HEK293 (cell line): ENCODE results near the gene ADCY3.

Experiments
- CTCF ChIA-PET: fragments of 350-600 bp; formaldehyde crosslinking; extraction: SDS; loops from one replicate; lab custom pipeline; 2021; ENCODE audit warnings: antibody characterized with exemption; lab: Yijun Ruan, JAX
- POLR2A ChIA-PET: fragments of 300-600 bp; formaldehyde crosslinking; extraction: SDS; loops from one replicate; lab custom pipeline; 2020; ENCODE audit warnings: antibody characterized with exemption, inconsistent platforms; lab: Yijun Ruan, JAX
- H3K27ac ChIP-seq: fragments of 200-500 bp; sonication (Bioruptor generic); 2 replicates; pipeline ENCODE4 v1.5.1; 2014; ENCODE audit warnings: low read depth, low read length, control low read depth, inconsistent platforms; ENCODE audit errors: extremely low read depth
- H3K36me3 ChIP-seq, 2 experiments: fragments of 200-500 bp in 1 of 2; sonication (Bioruptor generic) in 1 of 2; 1 replicate in 1 of 2; 2 replicates in 1 of 2; pipeline ENCODE4 v1.5.1; 2014 to 2017; ENCODE audit warnings: inconsistent platforms in 2 of 2, low read length in 2 of 2; ENCODE audit not compliant: control insufficient read depth in 2 of 2, insufficient read depth in 1 of 2
- H3K4me1 ChIP-seq: fragments of 200-500 bp; sonication (Bioruptor generic); 2 replicates; pipeline ENCODE4 v1.5.1; 2014; ENCODE audit warnings: mild to moderate bottlenecking, low read length, inconsistent platforms; ENCODE audit not compliant: control insufficient read depth, insufficient read depth
- H3K4me3 ChIP-seq: 2 replicates; pipeline ENCODE4 v1.5.1; 2011; ENCODE audit warnings: low read depth, mild to moderate bottlenecking, control low read depth, low read length, moderate library complexity
- H3K9me3 ChIP-seq: fragments of 200-500 bp; sonication (Bioruptor generic); 2 replicates; pipeline ENCODE4 v1.5.1; 2014; ENCODE audit warnings: low read depth, low read length, inconsistent platforms; ENCODE audit not compliant: control insufficient read depth, insufficient read depth
- CTCF ChIP-seq: fragments of 450-650 bp; formaldehyde crosslinking; IDR thresholded peaks from 2 replicates; pipeline ENCODE4 v1.5.1; 2016; ENCODE audit warnings: missing biosample characterization, missing genetic modification characterization
- GLIS1 ChIP-seq: fragments of 450-650 bp; formaldehyde crosslinking; IDR thresholded peaks from 2 replicates; pipeline ENCODE4 v1.5.1; 2016; ENCODE audit warnings: missing biosample characterization, missing genetic modification characterization
- KLF17 ChIP-seq: fragments of 450-650 bp; formaldehyde crosslinking; IDR thresholded peaks from 2 replicates; pipeline ENCODE4 v1.5.1; 2016; ENCODE audit warnings: missing biosample characterization, missing genetic modification characterization
- PATZ1 ChIP-seq: fragments of 450-650 bp; formaldehyde crosslinking; IDR thresholded peaks from 2 replicates; pipeline ENCODE4 v1.5.1; 2016; ENCODE audit warnings: missing biosample characterization, missing genetic modification characterization
- SP2 ChIP-seq: fragments of 450-650 bp; formaldehyde crosslinking; IDR thresholded peaks from 2 replicates; pipeline ENCODE4 v1.5.1; 2016; ENCODE audit warnings: missing biosample characterization, missing genetic modification characterization
- SP7 ChIP-seq: fragments of 450-650 bp; formaldehyde crosslinking; IDR thresholded peaks from 2 replicates; pipeline ENCODE4 v1.5.1; 2016; ENCODE audit warnings: missing biosample characterization, missing genetic modification characterization
- ZBTB20 ChIP-seq: fragments of 450-650 bp; formaldehyde crosslinking; IDR thresholded peaks from 2 replicates; pipeline ENCODE4 v1.5.1; 2016; ENCODE audit warnings: missing biosample characterization, missing genetic modification characterization
- ZBTB26 ChIP-seq: fragments of 450-650 bp; formaldehyde crosslinking; optimal IDR thresholded peaks from 2 replicates; pipeline ENCODE3; 2016; ENCODE audit warnings: missing biosample characterization, mild to moderate bottlenecking, missing genetic modification characterization
- ZBTB48 ChIP-seq: fragments of 450-650 bp; formaldehyde crosslinking; IDR thresholded peaks from 2 replicates; pipeline ENCODE4 v1.5.1; 2016; ENCODE audit warnings: missing biosample characterization, missing genetic modification characterization
- ZBTB8A ChIP-seq: fragments of 450-650 bp; formaldehyde crosslinking; IDR thresholded peaks from 2 replicates; pipeline ENCODE4 v1.5.1; 2016; ENCODE audit warnings: missing biosample characterization, missing genetic modification characterization
- ZEB2 ChIP-seq: fragments of 450-650 bp; formaldehyde crosslinking; IDR thresholded peaks from 2 replicates; pipeline ENCODE4 v1.5.1; 2016; ENCODE audit warnings: missing biosample characterization, missing genetic modification characterization
- ZFHX2 ChIP-seq: fragments of 450-650 bp; formaldehyde crosslinking; conservative IDR thresholded peaks from 2 replicates; pipeline ENCODE4 v1.5.1; 2016; ENCODE audit warnings: missing biosample characterization, missing genetic modification characterization
- ZNF18 ChIP-seq: fragments of 450-650 bp; formaldehyde crosslinking; IDR thresholded peaks from 2 replicates; pipeline ENCODE4 v1.5.1; 2016; ENCODE audit warnings: missing biosample characterization, missing genetic modification characterization
- ZNF341 ChIP-seq: fragments of 450-650 bp; formaldehyde crosslinking; IDR thresholded peaks from 2 replicates; pipeline ENCODE4; 2016; ENCODE audit warnings: low read depth, missing biosample characterization, missing genetic modification characterization
- ZNF366 ChIP-seq: fragments of 450-650 bp; formaldehyde crosslinking; conservative IDR thresholded peaks from 2 replicates; pipeline ENCODE4 v1.5.1; 2016; ENCODE audit warnings: missing biosample characterization, missing genetic modification characterization
- ZNF600 ChIP-seq: fragments of 450-650 bp; formaldehyde crosslinking; IDR thresholded peaks from 2 replicates; pipeline ENCODE4 v1.5.1; 2016; ENCODE audit warnings: missing biosample characterization, missing genetic modification characterization
- ZNF624 ChIP-seq: fragments of 450-650 bp; formaldehyde crosslinking; IDR thresholded peaks from 2 replicates; pipeline ENCODE4 v1.5.1; 2017; ENCODE audit warnings: missing biosample characterization, missing genetic modification characterization
- ZNF639 ChIP-seq: fragments of 450-650 bp; formaldehyde crosslinking; IDR thresholded peaks from 2 replicates; pipeline ENCODE4 v1.5.1; 2016; ENCODE audit warnings: missing biosample characterization, missing genetic modification characterization
- ZNF692 ChIP-seq: fragments of 450-650 bp; formaldehyde crosslinking; IDR thresholded peaks from 2 replicates; pipeline ENCODE4 v1.5.1; 2016; ENCODE audit warnings: missing biosample characterization, missing genetic modification characterization

ADCY3 gene

GRCh38 chr2:24919506-24920097, 435 bp downstream of the ADCY3 start:
- H3K4me1 ChIP-seq, result no peaks in the 10 kb centered on the region; the same call in 1 of the 2 replicates
- peaks cover 0 to 33% of the 10 kb centered on the region in 2 experiments; a peak in 2 of 3 replicates for H3K36me3 ChIP-seq
- peak overlapping the region; percentile 86 for H3K27ac ChIP-seq
- ChIA-PET POLR2A (interaction anchor here (0.5 to 0.6 kb wide), 2 partner anchors 353 to 1335 kb away, joined by 3 read pairs; no protein-coding TSS in a partner anchor), CTCF (interaction anchor here (0.6 to 1.5 kb wide), 2 partner anchors 56 to 81 kb away, joined by 3 read pairs; no protein-coding TSS in a partner anchor)
- TF ChIP-seq ZNF692 (tag by site-specific recombination), result no peak
- TF ChIP-seq ZEB2 (tag by site-specific recombination), result 0 out of 2 replicates have a peak, but pooled peaks have one; percentile 20
- peak; percentile 50; the same call in 1 of the 2 replicates for TF ChIP-seq ZBTB8A (tag by site-specific recombination)
- 0 out of 2 replicates have a peak, but pooled peaks have one; percentile 5 for TF ChIP-seq CTCF (tag by site-specific recombination)
- TF ChIP-seq SP2 (tag by site-specific recombination), result no peak
- peak; percentile 53 for TF ChIP-seq ZBTB26 (tag by site-specific recombination)
- TF ChIP-seq ZNF366 (tag by site-specific recombination), result no peak
- peak overlapping the region; percentile 61 for H3K4me3 ChIP-seq
- no peaks in the 10 kb centered on the region for H3K9me3 ChIP-seq

- ChIA-PET CTCF (interaction anchor here (0.6 to 1.5 kb wide), 2 partner anchors 56 to 266 kb away, joined by 3 to 4 read pairs; no protein-coding TSS in a partner anchor), POLR2A (interaction anchor here (0.5 to 0.6 kb wide), 2 partner anchors 352 to 1336 kb away, joined by 3 read pairs; no protein-coding TSS in a partner anchor)
- Histone ChIP-seq H3K4me1 (no peaks in the 10 kb centered on the region; the same call in 1 of the 2 replicates), H3K9me3 (no peaks in the 10 kb centered on the region), H3K36me3 (peaks cover 3 to 36% of the 10 kb centered on the region in 2 experiments; a peak in 2 of 3 replicates), H3K27ac (peak overlapping the region; percentile 86; the same call in 1 of the 2 replicates), H3K4me3 (peak overlapping the region; percentile 61)
- peak; percentile 57 for TF ChIP-seq ZNF341
- peak; percentile 73 for TF ChIP-seq ZNF18 (tag by site-specific recombination)
- TF ChIP-seq ZNF639 (tag by site-specific recombination), result no peak
- peak; percentile 37; the same call in 1 of the 2 replicates for TF ChIP-seq GLIS1 (tag by site-specific recombination)
- TF ChIP-seq ZNF624, result no peak
- TF ChIP-seq ZFHX2 (tag by site-specific recombination), result peak; percentile 90
- TF ChIP-seq ZBTB20 (tag by site-specific recombination), result peak; percentile 42; the same call in 1 of the 2 replicates
- peak; percentile 23; the same call in 1 of the 2 replicates for TF ChIP-seq CTCF (tag by site-specific recombination)
- 0 out of 2 replicates have a peak, but pooled peaks have one; percentile 50 for TF ChIP-seq KLF17 (tag by site-specific recombination)
- peak; percentile 61 for TF ChIP-seq SP7 (tag by site-specific recombination)
- TF ChIP-seq ZNF600 (tag by site-specific recombination), result 0 out of 2 replicates have a peak, but pooled peaks have one; percentile 35
- peak; percentile 80 for TF ChIP-seq PATZ1 (tag by site-specific recombination)
- TF ChIP-seq ZBTB48 (tag by site-specific recombination), result no peak
Measured at GRCh38 chr2:24919037-24919505, 966 bp downstream of the ADCY3 start.
